GM19324 (cell line): ENCODE data around the gene CLCNKB.
A peak's percentile ranks its signal among the peaks of the same experiment; 100 is the strongest.
"Not testable (repeated sequence)": the region's sequence is repeated elsewhere in the genome, so short reads cannot be mapped to it uniquely, and the experiment has no call there.

Experiments
- ATAC-seq: cut with Tn5 transposase; IDR thresholded peaks from one replicate; pipeline ENCODE4 v1.9.1; 2021; ENCODE audit warnings: mild to moderate bottlenecking, moderate library complexity; ENCODE audit not compliant: unreplicated experiment, low FRiP score

Gene CLCNKB

DNA sequence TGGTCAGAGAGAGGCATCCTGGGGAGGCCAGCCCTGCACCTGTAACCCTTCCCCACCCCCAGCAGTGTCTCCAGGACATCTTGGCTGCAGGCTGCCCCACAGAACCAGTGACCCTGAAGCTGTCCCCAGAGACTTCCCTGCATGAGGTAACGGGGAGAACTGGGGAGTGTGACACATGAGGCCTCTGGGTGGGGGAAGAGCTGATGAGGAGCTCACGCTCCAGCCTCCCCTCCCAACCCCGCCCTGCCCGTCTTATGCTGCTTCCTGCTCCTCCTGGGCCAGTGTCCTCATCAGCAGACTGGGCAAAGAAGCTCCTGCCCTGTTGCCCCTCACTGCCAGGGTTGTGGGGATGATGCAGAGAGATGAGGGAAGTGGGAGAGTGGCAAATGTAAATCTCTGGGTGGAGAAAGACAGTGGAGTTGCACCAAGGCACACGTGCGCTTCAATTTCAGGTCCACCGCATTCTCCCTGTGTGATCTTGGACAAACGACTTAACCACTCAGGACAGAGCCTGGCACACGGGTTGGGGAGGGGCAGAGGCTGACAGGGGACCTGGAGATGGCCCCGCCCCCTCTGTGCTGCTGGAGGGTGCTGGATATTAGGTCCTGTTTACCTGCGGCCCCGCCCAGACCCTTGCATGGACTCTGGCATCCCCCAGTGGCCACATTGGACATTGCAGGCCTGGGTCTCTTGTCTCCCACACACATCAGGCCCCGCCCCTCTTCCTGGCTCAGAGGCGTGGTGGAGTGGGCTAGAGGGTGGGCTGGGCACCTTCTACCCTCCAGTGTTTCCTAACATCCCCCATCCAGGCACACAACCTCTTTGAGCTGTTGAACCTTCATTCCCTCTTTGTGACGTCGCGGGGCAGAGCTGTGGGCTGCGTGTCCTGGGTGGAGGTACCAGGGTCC, 12.3 kb downstream of the CLCNKB start:
- ATAC-seq: peak; percentile 49

DNA sequence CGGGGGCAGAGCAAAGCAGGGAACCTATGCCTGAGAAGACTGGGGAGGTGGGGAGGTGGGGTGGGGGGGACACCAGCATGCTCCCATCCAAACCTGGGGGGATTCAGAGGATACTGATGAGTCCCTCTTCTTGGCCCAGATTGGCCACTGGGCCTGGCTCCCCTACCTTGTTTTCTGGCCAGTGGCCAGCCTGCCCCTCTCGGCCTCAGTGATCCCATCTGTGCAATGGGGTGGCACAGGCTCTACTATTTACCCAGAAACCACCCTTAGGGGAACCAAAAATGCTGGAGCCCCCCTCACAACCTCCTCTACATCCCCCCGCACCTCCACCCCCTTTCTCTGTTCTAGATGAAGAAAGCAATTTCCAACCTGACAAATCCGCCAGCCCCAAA, 12.9 kb downstream of the CLCNKB start:
- not testable (repeated sequence) for ATAC-seq

DNA sequence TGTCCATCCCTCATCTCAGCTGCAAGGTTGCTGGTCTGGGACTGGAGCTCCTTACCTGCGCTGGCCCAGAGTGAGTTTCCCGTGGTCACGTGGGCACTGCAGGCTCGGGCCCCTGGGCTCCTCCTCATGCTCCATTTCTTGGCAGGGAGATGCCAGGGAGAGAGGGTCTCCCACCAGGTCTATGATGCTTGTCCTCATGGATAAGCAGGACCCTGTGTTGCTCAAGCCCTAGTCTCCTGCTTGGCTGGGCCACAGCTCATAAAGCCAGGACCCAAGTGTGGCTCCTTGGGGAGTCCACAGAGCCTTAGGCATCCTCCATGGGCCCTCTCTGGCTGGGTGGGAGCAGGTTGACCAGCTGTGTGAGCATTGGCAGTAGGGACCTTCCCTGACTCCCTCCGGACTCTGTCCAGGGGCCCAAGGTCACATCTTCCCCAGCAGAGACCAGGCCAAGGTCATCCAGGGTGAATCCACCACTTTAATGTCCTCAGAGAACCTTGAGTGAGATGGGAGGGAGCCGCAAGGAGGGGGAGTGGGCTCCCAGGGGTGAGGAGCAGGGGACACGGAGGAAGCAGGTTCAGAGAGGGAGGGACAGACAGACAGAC, 13.8 kb downstream of the CLCNKB start:
- ATAC-seq: not testable (repeated sequence)

DNA sequence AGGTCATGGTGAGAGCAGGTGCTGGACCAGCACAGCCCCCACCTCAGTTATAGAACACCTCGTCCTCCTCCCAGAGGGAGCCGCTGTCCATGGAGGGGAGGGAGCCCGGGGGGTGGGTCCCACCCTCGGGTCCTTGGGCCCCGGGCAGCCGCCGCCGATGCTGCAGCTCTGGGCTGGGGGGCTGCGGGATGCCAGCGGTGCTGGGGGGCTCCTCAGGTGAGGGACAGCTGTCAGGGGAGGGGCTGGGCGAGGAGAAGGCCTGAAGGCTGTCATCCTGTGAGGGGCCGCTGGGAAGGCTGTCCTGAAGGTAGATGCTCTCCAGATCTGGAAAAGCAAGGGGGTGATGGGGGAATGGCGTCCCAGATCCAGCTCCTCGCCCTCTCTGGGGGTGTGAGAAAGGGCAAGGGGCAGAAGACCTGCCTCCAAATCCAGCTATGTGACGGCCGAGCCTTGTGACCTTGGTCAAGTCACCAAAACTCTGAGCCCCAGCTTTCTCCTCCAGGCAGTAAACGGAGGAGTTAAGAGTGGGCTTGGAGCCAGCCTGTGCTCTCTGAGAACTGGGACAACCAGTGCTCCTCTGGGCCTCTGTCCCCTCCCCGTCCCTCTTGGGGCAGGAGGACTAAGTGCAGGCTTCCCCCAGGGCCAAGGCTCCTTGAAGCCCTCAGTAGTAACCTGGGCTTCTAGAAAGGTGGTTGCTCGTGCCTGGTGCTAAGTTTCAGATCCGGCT, 15.0 kb downstream of the CLCNKB start:
- ATAC-seq: not testable (repeated sequence)

DNA sequence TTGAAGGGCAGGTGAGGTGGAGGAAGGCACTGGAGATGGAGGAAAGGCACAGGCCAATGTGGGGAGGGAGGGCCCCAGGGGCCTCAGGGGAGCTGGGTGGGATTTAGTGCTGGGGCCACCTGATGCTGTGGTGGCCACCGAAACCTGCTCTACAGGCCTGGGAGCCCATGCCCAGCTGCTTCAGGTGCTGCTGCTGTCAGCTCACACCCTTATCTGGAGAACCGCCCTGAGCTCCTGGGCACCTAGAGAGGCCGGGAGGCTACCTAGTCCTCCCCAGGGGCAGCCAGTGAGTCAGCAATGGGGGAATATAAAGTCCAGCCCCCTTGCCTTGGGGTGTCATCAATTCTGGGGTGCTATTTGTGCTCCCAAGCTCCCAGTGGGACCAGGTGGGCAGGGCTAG, 17.7 kb downstream of the CLCNKB start:
- ATAC-seq: no peak

DNA sequence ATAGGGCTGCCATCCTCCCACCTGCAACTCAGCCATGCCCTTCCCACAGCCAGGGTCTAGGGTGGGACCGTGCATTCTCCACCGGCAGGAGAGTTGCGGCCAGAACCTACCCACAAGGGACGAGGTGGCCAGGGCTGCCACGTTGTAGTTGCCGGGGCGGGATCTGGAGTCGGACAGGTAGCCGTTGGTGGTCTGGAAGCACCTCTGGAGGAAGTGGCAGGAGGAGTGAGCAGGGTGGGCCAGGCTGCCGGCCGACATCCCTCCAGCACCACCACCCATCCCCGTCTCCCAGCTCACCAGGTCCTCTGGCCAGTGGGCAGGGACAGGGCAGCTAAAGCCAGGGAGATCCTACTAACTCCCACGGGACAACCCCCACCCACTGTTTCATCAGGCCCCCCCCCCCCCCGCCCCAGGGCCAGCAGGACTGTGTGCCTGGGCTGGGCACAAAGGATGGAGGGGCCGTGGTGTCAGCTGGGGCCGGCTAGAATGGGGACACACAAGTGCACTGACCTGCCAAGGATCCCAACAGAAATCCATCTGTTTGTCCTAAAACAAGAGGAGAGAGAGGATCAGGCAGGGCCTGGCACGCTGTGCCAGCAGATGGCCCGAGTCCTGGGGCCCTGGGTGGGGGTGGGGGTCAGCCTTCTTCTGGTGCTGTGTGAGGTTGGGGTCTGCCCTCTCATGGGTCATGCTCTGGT, 18.6 kb downstream of the CLCNKB start:
- not testable (repeated sequence) for ATAC-seq

DNA sequence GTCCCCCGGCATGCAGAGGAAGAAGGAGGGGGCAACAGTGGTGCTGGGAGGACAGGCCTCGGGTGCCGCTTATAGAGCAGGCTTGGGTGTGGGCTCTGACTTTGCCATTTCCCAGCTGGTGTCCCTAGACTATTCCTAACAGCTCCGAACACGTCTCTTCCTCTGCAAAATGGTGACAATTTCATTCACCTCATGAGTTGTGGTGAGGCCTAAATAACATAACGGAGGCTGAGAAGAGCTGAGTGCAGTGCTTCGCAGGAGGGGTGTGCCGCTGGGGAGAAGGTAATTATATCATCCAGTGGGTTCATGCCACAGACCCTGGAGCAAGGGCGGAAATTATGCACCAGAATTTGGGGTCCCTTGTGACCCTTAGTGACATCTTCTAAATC, 19.1 kb downstream of the CLCNKB start:
- not testable (repeated sequence) for ATAC-seq

DNA sequence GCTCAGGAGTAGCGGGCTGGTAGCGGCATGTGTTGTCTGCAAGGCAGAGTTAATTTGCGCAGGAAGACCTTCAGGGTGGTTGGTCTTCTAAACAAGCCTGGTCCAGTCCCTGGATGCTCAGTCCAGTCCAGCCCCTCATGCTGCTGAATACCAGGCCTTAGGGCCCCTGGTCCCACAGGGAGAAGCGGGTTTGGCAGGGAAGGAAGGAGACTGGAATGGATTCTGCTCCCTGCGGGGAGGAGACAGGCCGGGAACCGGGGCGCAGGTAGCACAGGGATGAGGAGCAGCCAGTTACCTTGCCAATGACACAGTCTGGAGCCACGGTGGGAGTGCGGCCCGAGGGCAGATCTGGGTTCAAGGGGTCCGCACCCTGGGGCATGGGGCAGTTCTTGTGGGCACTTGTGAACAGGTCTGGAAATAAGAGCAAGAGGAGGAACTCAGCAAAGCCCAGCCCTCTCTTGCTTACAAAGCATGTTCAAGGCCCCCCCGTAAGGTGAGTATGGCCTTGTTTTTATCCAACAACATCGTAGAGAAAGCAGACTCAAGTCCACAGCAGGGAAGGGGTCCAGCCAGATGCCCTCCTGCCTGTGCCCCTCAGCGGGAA, 19.7 kb downstream of the CLCNKB start:
- no peak for ATAC-seq

DNA sequence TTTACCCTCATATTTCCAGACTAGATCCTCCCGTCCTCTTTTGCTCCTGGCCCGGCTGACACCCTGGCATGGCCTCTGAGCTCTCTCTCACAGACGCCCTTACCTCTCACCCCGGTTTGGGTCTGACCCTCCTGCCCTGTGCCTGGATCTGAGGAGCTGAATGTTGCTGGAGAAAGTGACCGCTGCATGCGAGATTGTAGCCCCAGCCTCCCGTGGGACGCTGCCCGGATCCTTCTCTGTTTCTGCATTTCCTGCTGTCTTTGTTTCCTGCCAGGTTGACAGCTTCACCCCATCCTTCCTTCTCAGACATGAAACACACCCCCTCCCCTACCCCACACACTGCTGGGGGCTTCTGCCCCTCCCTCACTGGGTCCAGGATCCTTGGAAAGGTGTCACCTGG, 20.3 kb downstream of the CLCNKB start:
- no peak for ATAC-seq

DNA sequence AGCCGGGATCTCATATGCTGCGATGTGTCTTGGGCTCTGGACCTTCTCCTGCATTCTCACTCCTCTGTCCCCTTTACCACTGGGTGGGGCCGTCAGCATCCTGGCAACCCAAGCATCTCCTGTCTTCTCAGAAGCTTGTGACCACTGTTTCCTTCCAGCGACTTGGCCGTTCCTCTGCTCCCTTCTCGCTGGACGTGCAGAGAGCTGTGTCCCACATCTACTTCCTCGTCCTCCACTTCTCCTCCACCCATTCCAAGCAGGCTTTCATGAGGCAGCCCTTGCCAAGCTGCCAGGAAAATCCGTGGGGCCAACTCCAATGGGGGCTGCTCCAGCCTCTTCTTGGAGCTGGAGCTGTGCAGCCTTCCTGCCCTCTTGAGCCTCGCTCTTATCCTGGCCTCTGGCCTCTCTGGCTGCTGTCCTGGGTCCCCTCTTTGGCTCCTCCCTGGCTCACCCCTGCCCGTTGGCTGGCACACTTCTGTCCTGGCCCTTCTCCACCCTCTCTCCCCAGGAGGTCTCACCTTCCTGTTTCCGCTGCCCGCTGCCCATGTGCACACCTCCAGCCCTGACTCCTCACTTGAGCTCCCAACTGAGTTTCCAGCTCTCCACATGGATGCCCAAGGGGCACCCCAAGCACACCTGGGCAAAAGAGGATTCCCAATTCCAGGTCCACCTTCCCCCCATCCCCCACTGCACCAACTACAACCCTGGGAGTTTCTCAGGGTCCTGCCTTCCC, 21.1 kb downstream of the CLCNKB start:
- no peak for ATAC-seq

DNA sequence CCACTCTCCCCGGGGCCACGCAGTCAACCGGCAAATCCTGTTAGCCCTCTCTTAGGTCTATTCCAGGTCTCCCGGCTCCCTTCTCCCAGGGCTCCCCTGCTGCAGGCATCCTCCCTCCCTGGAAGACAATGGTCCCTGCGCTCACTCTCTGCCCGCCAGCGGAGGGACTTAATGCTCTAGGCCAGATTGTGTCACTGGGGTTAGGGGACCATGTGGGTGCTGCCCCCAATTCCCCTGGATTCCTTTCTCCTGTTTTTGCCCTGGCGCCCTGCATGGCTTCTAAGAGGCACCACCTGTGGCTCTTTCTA, 21.6 kb downstream of the CLCNKB start:
- no peak for ATAC-seq

DNA sequence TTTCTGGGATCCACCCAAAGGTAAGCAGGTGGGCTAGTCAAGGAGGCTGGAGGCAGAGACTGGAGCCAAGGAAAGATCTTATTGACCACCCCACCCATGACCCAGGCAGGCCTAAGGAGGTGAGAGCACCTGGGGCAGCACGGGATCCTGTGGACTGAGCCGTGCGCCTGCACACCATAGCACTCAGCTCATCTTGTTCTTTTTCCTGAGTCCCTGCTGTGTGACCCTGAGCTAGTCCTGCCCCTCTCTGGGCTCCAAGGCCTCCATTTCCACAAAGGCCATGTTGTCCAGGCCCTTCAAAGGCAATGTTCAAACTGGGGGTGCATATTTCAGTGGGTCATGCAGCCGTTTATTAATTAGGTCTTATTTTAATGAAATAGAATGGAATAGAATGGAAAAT, 22.7 kb downstream of the CLCNKB start:
- ATAC-seq: no peak

DNA sequence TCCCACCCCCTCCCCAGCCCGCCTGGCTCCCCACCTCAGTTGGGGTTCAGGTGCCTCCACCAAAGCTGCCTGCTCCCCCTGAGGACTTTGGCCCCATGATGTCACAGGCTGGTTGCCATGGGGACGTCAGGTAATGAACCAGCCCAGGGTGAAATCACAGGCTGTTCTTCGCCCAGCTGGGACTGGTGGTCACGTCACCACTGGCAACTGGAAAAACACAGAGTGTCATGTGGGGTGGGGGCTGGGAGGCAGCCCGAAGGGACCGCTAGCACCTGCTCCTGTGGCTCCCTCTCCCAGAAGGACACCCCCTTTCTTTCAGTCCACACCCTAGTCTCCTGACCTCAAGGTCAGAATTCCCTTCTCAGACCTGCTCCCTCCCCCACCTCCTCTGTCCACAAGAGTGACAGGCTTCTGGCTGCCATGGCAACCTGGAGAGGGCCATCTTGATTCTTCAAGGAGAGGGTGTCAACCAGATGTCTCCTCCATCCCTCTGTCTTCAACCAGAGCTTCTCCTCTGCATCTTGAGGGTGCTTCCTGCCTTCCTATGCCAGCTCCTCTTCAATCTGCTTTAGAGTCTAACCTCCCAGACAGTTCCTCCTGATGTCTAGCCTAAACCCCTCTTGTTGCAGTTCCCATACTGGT, 23.7 kb downstream of the CLCNKB start:
- no peak for ATAC-seq

DNA sequence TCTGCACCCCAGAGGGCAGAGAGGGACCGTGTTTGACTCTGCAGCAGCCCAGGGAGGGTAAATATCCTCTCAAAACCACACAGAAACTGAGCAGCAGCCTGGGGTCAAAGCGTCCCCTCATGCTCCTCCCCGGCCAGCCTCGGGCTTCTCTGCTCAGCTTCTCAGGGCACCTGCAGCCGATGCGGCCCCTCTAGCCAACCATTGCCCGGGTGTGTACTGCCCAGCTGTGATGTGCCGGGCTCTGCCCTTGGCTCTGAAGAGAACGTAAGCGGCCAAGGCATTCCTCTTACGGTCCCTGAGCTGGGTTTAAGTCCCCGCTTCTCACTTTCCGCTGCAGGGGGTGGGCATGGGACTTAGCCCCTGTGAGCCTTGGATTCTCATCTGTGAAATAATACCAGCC, 24.4 kb downstream of the CLCNKB start:
- no peak for ATAC-seq

DNA sequence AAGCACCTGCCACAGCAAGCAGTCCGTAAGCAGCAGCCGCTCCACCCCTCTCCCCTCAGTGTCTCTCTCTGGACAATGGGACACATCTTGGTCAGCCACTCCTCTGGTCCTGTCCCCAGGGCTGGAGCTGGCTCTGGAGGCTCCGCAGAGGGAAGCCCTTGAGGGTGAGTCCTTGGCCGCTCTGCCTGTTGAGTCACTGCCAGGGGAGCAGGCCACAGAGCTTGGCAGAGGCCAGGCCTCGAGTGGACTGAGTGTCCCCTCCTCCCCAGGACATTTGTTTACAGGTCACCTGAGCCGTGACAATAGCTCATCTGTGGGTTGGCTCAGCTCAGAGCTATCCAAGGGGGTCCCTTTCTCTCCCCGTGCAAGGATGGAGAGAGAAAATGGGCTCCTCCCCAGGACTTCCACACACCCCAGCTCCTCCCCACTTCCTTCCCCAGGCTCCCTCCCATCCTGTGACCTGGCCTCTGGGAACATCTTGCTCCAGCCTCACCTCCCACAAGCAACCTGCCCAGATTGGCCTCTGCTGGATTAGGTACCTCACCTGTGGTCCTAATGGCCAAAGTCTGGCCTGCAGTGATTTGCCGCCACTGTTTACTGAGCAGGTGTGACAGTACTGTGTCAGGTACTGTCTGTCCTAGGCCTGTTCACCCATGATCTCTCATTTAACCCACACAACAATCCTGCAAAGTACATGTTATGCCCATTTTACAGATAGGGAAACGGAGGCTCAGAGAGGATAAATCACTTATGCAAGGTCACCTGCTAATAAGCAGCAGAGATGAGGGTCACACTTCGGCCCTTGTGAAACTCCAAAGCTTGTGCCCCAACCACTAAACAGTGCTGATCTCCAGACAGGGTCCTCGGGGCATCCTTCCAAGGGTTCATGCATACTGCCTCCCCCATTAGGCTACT, 25.0 kb downstream of the CLCNKB start:
- ATAC-seq: no peak

DNA sequence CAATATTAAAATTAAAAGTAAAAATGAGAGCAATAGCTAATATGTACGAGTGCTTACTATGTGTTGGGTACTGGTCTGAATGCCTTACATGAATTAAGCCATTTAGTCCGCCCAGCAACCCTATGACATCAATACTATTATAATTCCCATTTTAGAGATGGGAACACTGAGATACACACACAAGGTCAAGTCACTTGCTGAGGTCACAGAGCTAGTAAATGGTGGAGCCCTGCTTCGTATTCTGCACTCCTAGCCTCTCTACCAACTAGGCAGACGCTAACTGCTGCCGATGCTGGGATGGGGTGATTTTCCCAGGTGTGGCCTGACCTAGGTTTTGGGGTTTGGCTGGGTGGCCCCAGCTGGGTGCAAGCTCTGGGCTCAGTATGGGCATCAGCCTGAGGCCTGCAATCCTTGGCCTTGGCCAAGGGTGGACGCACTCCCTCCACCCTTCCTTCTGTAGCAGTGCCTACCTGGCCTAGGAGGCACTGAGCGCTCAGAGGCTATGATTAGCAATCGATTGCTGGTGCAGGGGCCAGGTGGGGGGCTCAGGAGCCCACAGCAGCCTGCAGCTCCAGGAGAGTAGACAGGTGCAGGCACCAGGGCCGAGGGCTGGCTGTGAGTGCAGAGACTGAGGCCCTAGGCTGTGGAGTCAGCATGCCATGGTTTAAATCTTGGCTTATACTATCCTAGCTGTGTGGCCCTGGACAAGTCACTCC, 27.2 kb downstream of the CLCNKB start:
- no peak for ATAC-seq

DNA sequence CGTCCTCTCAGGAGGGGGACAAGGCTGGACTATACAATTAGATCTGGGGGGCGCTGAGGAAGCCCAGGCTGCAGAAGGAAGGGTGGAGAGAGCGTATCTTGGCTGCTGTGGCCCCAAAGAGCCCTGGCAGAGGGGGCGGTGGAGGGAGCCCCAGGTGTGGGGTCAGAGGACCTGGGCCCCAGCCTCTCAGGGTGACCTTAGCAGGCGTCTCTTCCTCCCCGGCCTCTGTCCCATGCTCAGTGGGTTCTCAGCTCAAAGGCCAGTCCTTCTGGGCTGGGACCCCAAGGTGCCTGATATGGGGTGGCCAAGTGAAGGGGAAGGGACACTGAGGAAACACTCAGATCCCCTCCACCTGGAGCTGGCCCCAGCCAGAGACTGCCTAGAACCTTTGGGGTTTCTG, 28.0 kb downstream of the CLCNKB start:
- ATAC-seq: no peak

DNA sequence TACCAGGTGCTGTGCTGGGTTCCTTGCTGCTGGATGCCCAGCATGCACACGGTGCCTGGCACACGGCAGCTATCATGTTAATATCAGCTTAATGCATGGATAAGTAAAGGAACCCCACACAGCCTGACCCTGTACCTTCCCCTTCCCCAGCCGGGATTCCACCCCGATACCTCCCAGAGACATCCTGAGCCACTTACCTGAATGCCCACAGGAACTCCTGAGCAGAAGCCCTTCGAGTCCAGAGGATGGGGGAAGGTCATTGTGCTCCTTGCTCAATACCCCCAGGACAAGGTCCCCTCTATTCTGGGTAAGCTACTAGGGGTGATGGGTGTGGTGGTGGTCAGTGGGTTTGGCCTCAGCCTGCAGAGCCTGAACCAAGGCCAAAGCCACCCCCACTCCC, 28.5 kb downstream of the CLCNKB start:
- ATAC-seq: no peak
